NCI-H2107 treated with DMSO at 0.1 percent for 48 hours (cell line): Measurements from ENCODE around the gene KCNK4.

ENCODE experiments used
- DNase-seq: peaks from one replicate; lab custom pipeline; 2025; ENCODE audit not compliant: unreplicated experiment; lab: John Stamatoyannopoulos, UW

The KCNK4 gene

GRCh38 chr11:64342869-64343745, 52.0 kb downstream of the KCNK4 start:
- DNase-seq: no peak

DNA sequence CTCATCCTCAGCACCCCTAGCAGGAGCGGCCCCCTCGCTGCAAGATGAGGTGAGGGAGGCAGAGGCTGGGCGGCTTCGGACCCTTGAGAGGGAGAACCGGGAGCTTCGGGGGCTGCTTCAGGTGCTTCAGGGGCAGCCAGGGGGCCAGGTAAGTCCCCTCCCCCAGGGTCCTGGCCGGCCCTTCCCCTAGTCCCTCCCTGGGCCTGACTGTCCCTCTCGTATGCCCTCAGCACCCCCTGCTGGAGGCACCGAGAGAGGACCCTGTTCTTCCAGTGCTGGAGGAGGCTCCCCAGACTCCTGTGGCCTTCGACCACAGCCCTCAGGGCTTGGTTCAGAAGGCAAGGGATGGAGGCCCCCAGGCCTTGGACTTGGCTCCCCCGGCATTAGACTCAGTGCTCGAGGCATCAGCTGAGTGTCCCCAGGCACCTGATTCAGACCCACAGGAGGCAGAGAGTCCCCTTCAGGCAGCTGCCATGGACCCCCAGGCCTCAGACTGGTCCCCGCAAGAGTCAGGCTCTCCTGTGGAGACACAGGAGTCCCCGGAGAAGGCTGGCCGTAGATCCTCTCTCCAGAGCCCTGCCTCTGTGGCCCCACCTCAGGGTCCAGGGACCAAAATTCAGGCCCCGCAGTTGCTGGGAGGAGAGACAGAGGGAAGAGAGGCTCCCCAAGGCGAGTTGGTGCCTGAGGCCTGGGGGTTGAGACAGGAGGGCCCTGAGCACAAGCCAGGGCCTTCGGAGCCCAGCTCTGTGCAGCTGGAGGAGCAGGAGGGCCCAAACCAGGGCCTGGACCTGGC, 52.9 kb downstream of the KCNK4 start:
- DNase-seq: no peak

GRCh38 chr11:64344787-64345186, 53.7 kb downstream of the KCNK4 start:
- no peak for DNase-seq

GRCh38 chr11:64347193-64347867, 56.2 kb downstream of the KCNK4 start:
- no peak for DNase-seq

GRCh38 chr11:64348383-64349024, 57.4 kb downstream of the KCNK4 start:
- DNase-seq: no peak

DNA sequence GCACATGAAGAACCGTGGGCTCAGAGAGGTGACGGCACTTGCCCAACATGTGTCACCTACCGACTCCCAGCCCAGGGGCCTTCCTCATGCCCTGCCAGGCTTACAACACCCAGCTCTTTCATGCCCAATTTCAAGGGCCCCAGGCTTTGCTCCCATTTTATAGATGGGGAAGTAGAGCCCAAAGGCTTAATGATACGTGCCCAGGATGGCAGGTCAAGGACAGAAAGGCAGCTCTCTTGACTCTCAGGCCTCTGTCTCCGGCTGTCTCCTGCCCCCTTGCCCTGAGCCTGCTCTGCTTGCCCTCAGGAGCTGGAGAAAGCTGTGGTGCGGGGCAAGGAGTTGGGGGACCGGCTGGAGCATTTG, 57.9 kb downstream of the KCNK4 start:
- DNase-seq: no peak

DNA sequence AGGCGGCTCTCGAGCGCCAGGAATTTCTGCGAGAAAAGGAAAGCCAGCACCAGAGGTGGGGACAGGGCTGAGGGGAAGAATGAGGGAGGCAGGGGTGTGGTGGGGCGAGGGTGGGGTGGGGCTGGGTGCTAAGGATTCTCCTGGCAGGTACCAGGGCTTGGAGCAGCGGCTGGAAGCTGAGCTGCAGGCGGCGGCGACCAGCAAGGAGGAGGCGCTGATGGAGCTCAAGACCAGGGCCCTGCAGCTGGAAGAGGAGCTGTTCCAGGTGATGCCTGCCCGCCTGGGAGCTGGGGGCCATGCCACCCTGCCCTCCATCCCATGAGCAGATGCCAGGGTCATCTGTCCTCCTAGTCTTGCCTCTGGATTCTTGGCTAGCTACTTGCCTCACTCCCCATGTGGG, 58.3 kb downstream of the KCNK4 start:
- no peak for DNase-seq
